ENCODE data around the gene MELTF. TPM values are rescaled to one million over a fixed set of nuclear protein-coding genes. Genes with fewer than 3 reads are reported as not detected.

Gene MELTF
- total and polyA plus RNA-seq, 9 of the 15 experiments (the other 6 are each of a cell fraction or from before 2014, with no cell fraction given): 0.35 to 10.5 (median 4.5) TPM

GRCh38 chr3:196969660-196970546 is 59.7 kb downstream of the MELTF start (continued):
- TF ChIP-seq CUX1 (CRISPR knock-in tag; IDR thresholded peaks at IDR 0.05): no peak
- no peak for TF ChIP-seq ETS2 (tag; IDR thresholded peaks at IDR 0.05; ENCODE audit: borderline replicate concordance, poor library complexity, severe bottlenecking)
- TF ChIP-seq ARID1B (IDR thresholded peaks at IDR 0.05): no peak
- no peak for TF ChIP-seq ZNF695 (CRISPR knock-in tag; IDR thresholded peaks at IDR 0.05)
- TF ChIP-seq ZNF449 (CRISPR knock-in tag; IDR thresholded peaks at IDR 0.05): no peak
- no peak for TF ChIP-seq SMARCE1 (IDR thresholded peaks at IDR 0.05)
- no peak for TF ChIP-seq KLF10 (CRISPR knock-in tag; IDR thresholded peaks at IDR 0.05)
- no peak for TF ChIP-seq ZNF263 (CRISPR knock-in tag; IDR thresholded peaks at IDR 0.05; ENCODE audit: borderline replicate concordance)
- no peak for TF ChIP-seq POLR2AphosphoS2 (IDR thresholded peaks at IDR 0.05; ENCODE audit: low read length)
- no peak for TF ChIP-seq TAF9B (IDR thresholded peaks at IDR 0.05; ENCODE audit: partially characterized antibody)
- no peak for TF ChIP-seq ZNF644 (tag; IDR thresholded peaks at IDR 0.05; ENCODE audit: low read depth)
- TF ChIP-seq ZNF668 (CRISPR knock-in tag; IDR thresholded peaks at IDR 0.05): no peak
- peak; percentile 98 for TF ChIP-seq E2F6 (IDR thresholded peaks at IDR 0.05; ENCODE audit: borderline replicate concordance in 1 of 2, extremely low read depth in 1 of 2, insufficient read depth in 1 of 2, insufficient read length in 1 of 2, low read depth in 1 of 2, low read length in 1 of 2, poor library complexity in 1 of 2, severe bottlenecking in 1 of 2)
- no peak for TF ChIP-seq ZNF212 (CRISPR knock-in tag; IDR thresholded peaks at IDR 0.05)
- no peak for TF ChIP-seq ZNF184 (CRISPR knock-in tag; IDR thresholded peaks at IDR 0.05)
- peak; percentile 27; the same call in 1 of the 2 replicates for TF ChIP-seq SOX6 (IDR thresholded peaks at IDR 0.05)
- no peak for TF ChIP-seq FOXP4 (CRISPR knock-in tag; IDR thresholded peaks at IDR 0.05; ENCODE audit: borderline replicate concordance)
- TF ChIP-seq MAFK (IDR thresholded peaks at IDR 0.05; ENCODE audit: low read length): no peak

All from K562 (cell line).